Measurements from ENCODE around the gene FLYWCH2.
A peak's percentile ranks its signal among the peaks of the same experiment; 100 is the strongest.

The FLYWCH2 gene

DNA sequence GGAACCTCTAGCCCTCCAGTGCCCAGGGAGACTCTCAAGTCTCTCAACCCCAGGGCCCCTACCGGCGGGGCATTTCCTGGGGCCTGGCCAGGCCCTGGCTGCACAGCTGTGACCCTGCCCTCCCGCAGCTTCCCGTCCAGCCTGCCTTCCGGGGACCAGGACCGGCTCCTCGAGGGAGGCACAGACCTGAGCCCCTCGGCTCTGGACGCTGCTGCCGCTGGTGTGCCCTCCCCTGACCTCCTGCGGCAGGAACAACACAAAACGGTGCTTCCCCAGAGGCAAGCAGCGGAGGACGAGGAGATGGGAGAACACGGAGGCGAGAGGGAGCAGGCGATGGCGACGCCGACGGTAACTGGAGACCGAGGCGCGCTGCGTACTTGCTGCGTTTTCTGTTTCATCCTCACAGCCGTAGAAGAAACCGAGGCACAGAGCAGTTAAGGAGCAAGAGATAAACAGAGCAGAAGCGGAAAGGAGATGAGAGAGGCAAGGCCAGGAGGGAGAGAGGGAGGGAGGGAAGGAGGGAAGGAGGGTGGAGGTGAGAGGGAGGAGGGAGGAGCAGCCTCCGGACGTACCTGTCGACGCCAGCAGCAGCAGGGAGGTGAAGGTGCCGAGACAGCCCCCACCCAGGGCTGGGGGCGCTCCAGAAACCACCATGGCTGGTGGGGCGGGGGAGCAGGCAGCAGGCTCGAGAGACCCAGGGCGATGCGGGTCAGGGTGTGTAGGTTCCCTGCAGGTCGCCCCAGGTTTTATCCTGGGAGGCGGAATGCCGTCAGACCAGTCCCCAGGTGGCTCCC, 25.4 kb upstream of the FLYWCH2 start, which contains the start of gene PRSS22:
TSS of gene PRSS22 (minus strand) at position 720 of the 794 bp plus-strand sequence. CDS start at position 654, 66 bp downstream.
- TF ChIP-seq EZH2 (IDR thresholded peaks at IDR 0.05) (no peak), POLR2AphosphoS5 (IDR thresholded peaks at IDR 0.05; ENCODE audit: borderline replicate concordance, low read depth, low read length) (no peak), FOXP2 (optimal IDR thresholded peaks at IDR 0.05; ENCODE audit: control extremely low read depth, extremely low read length, insufficient read depth) (no peak)
- Histone ChIP-seq H3K27ac (no peak within 1 kb of the TSS), H3K36me3 (ENCODE audit: insufficient read depth, low read length) (no peaks in the 10 kb centered on the region), H3K4me3 (no peak within 1 kb of the TSS), H3K9me3 (ENCODE audit: low read depth, low read length) (no peaks in the 10 kb centered on the region), H3K9ac (ENCODE audit: insufficient read length) (no peak within 1 kb of the TSS)
- no peak for DNase-seq (ENCODE audit: low read depth, low spot score)

DNA sequence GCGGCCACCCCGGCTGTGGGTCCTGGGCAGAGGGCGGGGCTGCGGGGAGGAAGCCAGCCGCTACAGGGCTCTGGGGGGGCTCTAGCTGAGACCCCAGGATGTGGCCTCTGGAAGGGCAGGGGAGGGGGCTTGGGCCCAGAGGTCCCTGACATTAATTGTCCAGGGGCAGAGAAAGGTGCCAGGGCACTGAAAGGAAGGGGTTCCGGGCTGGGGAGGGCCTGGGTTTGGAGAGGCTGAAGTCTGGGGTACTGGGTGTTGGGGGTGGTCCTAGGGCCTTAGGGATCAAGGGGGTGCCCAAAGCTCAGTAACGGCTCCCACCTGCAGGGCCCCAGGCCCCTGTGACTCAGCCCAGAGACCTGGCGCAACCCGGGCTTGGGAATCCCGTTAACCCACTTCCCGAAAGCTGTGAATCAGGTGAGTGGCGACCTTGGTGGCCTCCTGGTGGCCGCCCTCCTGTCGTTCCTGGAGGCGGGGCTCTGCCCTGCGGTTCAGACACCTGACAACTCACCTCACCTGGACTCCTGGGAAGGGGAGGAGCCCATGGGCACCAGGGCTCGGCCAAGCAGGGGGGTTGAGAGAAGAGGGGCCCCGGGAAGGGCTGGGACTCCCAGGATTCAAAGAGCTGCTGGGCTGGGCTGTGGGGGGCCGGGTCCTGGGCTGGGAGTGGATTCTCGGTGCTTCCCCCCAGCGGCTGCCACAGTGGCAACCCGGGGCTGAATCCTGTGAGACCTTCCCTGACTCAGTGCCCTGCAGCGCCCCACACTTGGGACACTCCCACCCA, 24.6 kb upstream of the FLYWCH2 start:
- Histone ChIP-seq H3K9me3 (ENCODE audit: low read depth, low read length) (no peaks in the 10 kb centered on the region), H3K36me3 (ENCODE audit: insufficient read depth, low read length) (no peaks in the 10 kb centered on the region), H3K4me3 (no peak overlapping the region), H3K9ac (ENCODE audit: insufficient read length) (no peak overlapping the region), H3K27ac (no peak overlapping the region)
- no peak for DNase-seq (ENCODE audit: low read depth, low spot score)
- no peak for TF ChIP-seq POLR2AphosphoS5 (IDR thresholded peaks at IDR 0.05; ENCODE audit: borderline replicate concordance, low read depth, low read length)
- no peak for TF ChIP-seq EZH2 (IDR thresholded peaks at IDR 0.05)
- no peak for TF ChIP-seq FOXP2 (optimal IDR thresholded peaks at IDR 0.05; ENCODE audit: control extremely low read depth, extremely low read length, insufficient read depth)

DNA sequence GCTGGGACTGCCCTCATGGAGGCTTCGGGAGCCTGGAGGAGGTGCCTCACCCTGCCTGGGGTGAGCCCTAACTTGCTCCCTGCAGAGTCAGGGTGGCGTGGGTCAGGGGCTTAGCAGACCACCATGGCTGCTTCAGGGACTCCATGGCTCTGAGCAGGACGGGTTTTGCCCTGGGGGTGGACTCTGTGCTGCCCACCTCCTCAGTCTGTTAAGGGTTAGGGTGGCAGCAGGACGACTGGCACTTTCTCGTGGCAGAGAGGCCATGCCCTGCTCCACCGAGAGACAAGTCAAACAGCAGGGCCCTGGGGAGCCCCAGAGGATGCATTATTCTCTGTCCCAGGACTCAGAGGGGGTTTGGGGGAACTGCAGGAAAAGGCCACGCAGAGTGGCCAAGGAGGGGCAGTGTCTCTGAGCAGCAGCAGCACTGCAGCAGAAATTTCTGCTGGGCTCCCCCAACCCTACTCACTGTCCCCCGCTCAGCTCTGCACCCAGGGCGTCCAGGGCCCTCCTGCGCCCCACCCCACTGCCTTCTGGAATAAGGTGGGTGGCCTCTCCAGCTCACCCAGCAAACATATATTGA, 23.2 kb upstream of the FLYWCH2 start:
- no peak overlapping the region for H3K27ac ChIP-seq
- no peak overlapping the region for H3K9ac ChIP-seq (ENCODE audit: insufficient read length)
- H3K9me3 ChIP-seq (ENCODE audit: low read depth, low read length): no peaks in the 10 kb centered on the region
- H3K36me3 ChIP-seq (ENCODE audit: insufficient read depth, low read length): no peaks in the 10 kb centered on the region
- DNase-seq (ENCODE audit: low read depth, low spot score): no peak
- no peak overlapping the region for H3K4me3 ChIP-seq
- TF ChIP-seq EZH2 (IDR thresholded peaks at IDR 0.05): no peak
- TF ChIP-seq POLR2AphosphoS5 (IDR thresholded peaks at IDR 0.05; ENCODE audit: borderline replicate concordance, low read depth, low read length): no peak
- no peak for TF ChIP-seq FOXP2 (optimal IDR thresholded peaks at IDR 0.05; ENCODE audit: control extremely low read depth, extremely low read length, insufficient read depth)

DNA sequence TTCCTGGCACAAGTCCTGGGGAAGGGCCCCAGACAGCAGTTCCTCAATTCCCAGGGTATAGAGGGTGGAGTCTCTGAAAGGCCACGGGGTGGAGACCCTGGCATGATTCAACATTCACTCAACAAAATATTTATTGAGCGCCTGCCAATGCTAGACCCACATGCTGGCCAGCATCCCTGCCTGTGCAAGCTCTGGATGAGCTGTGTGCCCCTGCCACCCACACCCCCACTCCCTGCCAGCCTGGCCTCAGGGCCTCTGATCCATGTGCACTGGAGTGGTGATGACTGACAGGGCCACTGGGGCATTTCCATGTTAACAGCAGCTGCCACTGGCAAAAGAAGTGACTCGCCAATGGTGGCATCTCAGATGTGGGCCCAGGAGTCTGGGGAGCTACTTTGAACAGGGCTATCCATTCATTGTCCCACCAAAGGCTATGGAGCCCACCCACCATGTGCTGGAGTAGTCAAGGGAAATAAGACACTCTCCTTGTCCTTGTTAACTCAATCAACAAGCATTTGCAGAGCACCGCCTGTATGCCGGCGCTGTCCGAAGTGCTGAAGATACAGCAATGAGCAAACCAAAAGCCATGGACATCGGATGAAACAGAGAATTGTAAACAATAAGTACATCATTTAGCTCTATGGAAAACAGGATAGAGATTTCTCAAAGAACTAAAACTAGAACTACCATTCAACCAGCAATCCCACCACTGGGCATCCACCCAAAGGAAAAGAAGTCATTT, 22.0 kb upstream of the FLYWCH2 start:
- Histone ChIP-seq H3K4me3 (no peak overlapping the region), H3K9ac (ENCODE audit: insufficient read length) (no peak overlapping the region), H3K9me3 (ENCODE audit: low read depth, low read length) (no peaks in the 10 kb centered on the region), H3K36me3 (ENCODE audit: insufficient read depth, low read length) (no peaks in the 10 kb centered on the region), H3K27ac (no peak overlapping the region)
- TF ChIP-seq POLR2AphosphoS5 (IDR thresholded peaks at IDR 0.05; ENCODE audit: borderline replicate concordance, low read depth, low read length): no peak
- no peak for TF ChIP-seq EZH2 (IDR thresholded peaks at IDR 0.05)
- no peak for TF ChIP-seq FOXP2 (optimal IDR thresholded peaks at IDR 0.05; ENCODE audit: control extremely low read depth, extremely low read length, insufficient read depth)
- no peak for DNase-seq (ENCODE audit: low read depth, low spot score)

DNA sequence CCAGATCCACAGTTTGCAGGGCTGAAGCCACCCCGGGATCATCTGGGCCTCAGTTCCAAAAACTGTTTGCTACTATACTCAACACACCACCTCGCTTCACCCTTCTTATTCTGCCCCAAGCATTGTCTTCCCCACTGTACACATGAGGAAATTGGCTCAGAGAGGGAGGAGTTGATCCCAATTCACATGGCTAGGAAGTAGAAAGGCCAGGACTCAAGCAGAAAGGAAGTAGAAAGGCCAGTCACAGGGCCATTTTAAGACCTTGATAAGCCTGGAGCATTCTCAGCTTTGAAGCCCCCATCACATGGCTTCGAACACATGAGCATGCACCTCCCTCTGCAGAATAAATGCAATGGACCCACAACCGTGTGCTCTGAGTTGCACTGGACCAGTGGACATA, 17.4 kb upstream of the FLYWCH2 start:
- H3K4me3 ChIP-seq: no peak overlapping the region
- no peaks in the 10 kb centered on the region for H3K9me3 ChIP-seq (ENCODE audit: low read depth, low read length)
- H3K27ac ChIP-seq: no peak overlapping the region
- no peak for TF ChIP-seq POLR2AphosphoS5 (IDR thresholded peaks at IDR 0.05; ENCODE audit: borderline replicate concordance, low read depth, low read length)
- no peak for TF ChIP-seq FOXP2 (optimal IDR thresholded peaks at IDR 0.05; ENCODE audit: control extremely low read depth, extremely low read length, insufficient read depth)
- TF ChIP-seq EZH2 (IDR thresholded peaks at IDR 0.05): no peak
- H3K36me3 ChIP-seq (ENCODE audit: insufficient read depth, low read length): no peaks in the 10 kb centered on the region
- H3K9ac ChIP-seq (ENCODE audit: insufficient read length): no peak overlapping the region
- DNase-seq (ENCODE audit: low read depth, low spot score): no peak

DNA sequence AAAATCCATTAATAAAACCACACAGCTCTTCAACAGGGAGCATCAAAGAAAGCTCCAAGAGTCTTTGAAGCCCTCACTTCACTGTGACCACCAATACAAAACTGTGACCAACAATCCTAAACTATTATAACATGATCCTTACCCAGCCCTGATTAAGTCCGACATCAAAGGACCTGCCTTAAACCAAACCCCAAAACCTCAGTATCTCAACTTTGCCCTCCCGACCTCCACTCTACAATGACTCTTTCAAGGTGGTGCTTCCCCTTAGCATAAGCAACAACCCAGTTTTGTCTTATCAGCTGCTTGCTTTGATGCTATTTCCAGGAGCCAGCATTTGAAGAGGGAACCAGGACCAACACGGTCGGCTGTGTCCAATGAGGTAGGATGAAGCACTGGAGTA, 16.6 kb upstream of the FLYWCH2 start:
- TF ChIP-seq POLR2AphosphoS5 (IDR thresholded peaks at IDR 0.05; ENCODE audit: borderline replicate concordance, low read depth, low read length) (no peak), FOXP2 (optimal IDR thresholded peaks at IDR 0.05; ENCODE audit: control extremely low read depth, extremely low read length, insufficient read depth) (no peak), EZH2 (IDR thresholded peaks at IDR 0.05) (no peak)
- no peak for DNase-seq (ENCODE audit: low read depth, low spot score)
- no peak overlapping the region for H3K4me3 ChIP-seq
- H3K36me3 ChIP-seq (ENCODE audit: insufficient read depth, low read length): no peaks in the 10 kb centered on the region
- no peak overlapping the region for H3K9ac ChIP-seq (ENCODE audit: insufficient read length)
- no peak overlapping the region for H3K27ac ChIP-seq
- H3K9me3 ChIP-seq (ENCODE audit: low read depth, low read length): no peaks in the 10 kb centered on the region

DNA sequence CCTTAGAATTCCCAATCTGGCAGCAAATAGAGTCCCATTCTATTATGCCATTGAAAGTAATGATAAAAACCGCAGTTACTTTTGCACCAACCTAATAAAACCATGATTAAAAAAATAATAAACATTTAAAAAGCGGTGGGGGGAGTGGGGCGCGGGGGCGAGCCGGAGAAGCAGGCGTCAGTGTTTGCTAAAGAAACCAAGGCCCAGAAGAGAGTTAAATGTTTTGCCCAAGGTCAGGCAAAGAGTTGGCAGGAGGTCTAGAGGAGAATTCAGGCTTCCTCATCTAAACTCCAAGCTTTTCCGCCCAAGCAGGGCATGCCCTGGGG, 15.4 kb upstream of the FLYWCH2 start:
- TF ChIP-seq FOXP2 (optimal IDR thresholded peaks at IDR 0.05; ENCODE audit: control extremely low read depth, extremely low read length, insufficient read depth) (no peak), POLR2AphosphoS5 (IDR thresholded peaks at IDR 0.05; ENCODE audit: borderline replicate concordance, low read depth, low read length) (no peak), EZH2 (IDR thresholded peaks at IDR 0.05) (no peak)
- DNase-seq (ENCODE audit: low read depth, low spot score): no peak
- Histone ChIP-seq H3K9ac (ENCODE audit: insufficient read length) (peak overlapping the region; percentile 86), H3K9me3 (ENCODE audit: low read depth, low read length) (no peaks in the 10 kb centered on the region), H3K27ac (peak overlapping the region; percentile 82), H3K36me3 (ENCODE audit: insufficient read depth, low read length) (no peaks in the 10 kb centered on the region), H3K4me3 (peak overlapping the region; percentile 97)

All from SK-N-MC (cell line).